GM12878 (cell line): ENCODE results near the gene DOCK2. TPM values are rescaled to one million over a fixed set of nuclear protein-coding genes. Genes with fewer than 3 reads are reported as not detected.

ENCODE experiments used
- CBX5 ChIP-seq: sonication (generic); IDR thresholded peaks from 2 replicates; pipeline ENCODE4 v1.6.1; 2016; ENCODE audit warnings: low read depth, moderate library complexity, mild to moderate bottlenecking, inconsistent platforms
- MEF2B ChIP-seq: fragments of 450-650 bp; IDR thresholded peaks from 2 replicates; pipeline ENCODE4 v1.6.1; 2018; ENCODE audit warnings: mild to moderate bottlenecking, moderate library complexity; ENCODE audit not compliant: partially characterized antibody, poor library complexity, severe bottlenecking
- NR2C2 ChIP-seq: IDR thresholded peaks from 2 replicates; pipeline ENCODE4 v1.6.1; 2011; ENCODE audit warnings: borderline replicate concordance, low read depth; ENCODE audit not compliant: control insufficient read depth, insufficient read length
- NR2F1 ChIP-seq: fragments of 450-650 bp; conservative IDR thresholded peaks from 2 replicates; pipeline ENCODE4 v1.6.1; 2017; ENCODE audit warnings: mild to moderate bottlenecking
- RUNX3 ChIP-seq: IDR thresholded peaks from 2 replicates; pipeline ENCODE4 v1.6.1; 2012; ENCODE audit warnings: low read length, inconsistent platforms
- ZBED1 ChIP-seq: IDR thresholded peaks from 2 replicates; pipeline ENCODE4 v1.6.1; 2016; ENCODE audit warnings: borderline replicate concordance
- ZSCAN29 ChIP-seq: fragments of 450-650 bp; IDR thresholded peaks from 2 replicates; pipeline ENCODE4 v1.6.1; 2017; ENCODE audit warnings: mild to moderate bottlenecking, moderate library complexity
- polyA plus RNA-seq, 11 experiments: library from polyadenylated mRNA; depleted of rRNA in 4 of 11; unstranded in 6 of 11; stranded (reverse) in 5 of 11; fragments of >200 nt; fragmentation: Nextera tagmentation in 4 of 11; fragmentation: Illumina TruSeq in 1 of 11; extraction: Ambion mirVana in 4 of 11; extraction: Trizol in 1 of 11; gene quantifications; 1 replicate in 1 of 11; 2 replicates in 10 of 11; pipeline versions ENCODE4 v1.2.1 to v1.2.3, GENCODE V29; 2011 to 2016; ENCODE audit warnings: inconsistent platforms in 2 of 11, missing spikeins in 2 of 11, low read depth in 1 of 11
- total RNA-seq, 4 experiments: library from RNA; depleted of rRNA in 3 of 4; stranded (reverse); fragments of >200 nt in 3 of 4; fragmentation: Illumina TruSeq in 1 of 4; extraction: Trizol in 1 of 4; gene quantifications; 2 replicates each; pipeline versions ENCODE4 v1.2.1 to v1.2.3, GENCODE V29; 2013 to 2021
- TF ChIP-seq, protein P1 (sequence below): IDR thresholded peaks from 2 replicates; pipeline ENCODE4 v1.6.1; 2012; ENCODE audit warnings: mild to moderate bottlenecking, low read depth, low read length
- TF ChIP-seq, protein P2 (sequence below): fragments of 450-650 bp; IDR thresholded peaks from 2 replicates; pipeline ENCODE4 v1.6.1; 2017; ENCODE audit warnings: mild to moderate bottlenecking, moderate library complexity

The DOCK2 gene
- total and polyA plus RNA-seq, 10 of the 15 experiments (the other 5 are each of a cell fraction or from before 2014, with no cell fraction given), result 34.2 to 192 (median 118) TPM

DNA sequence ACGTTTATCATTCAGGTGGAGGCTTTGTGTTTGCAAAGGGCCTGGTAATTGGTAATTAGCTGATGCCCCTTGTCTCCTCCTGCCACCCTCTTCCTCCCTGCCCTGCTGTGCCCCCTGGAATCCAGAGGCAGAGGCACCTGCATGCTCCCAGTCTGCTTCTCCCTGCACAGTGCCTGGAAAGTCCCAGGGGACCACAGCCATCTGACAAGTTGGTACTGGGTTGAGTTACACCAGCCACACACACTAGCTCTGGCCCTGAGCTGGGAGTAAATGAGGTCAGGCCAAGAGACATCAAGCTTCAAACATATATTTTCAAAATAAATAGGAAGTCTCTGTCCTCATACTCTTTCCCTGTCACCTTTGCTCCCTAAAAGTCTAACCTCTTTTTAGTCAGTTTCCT lies 286.9 kb downstream of the DOCK2 start (continued):
- peak; percentile 77 for TF ChIP-seq MEF2B
- TF ChIP-seq ZBED1, result no peak
- no peak for TF ChIP-seq NR2F1
- TF ChIP-seq, protein P1, sequence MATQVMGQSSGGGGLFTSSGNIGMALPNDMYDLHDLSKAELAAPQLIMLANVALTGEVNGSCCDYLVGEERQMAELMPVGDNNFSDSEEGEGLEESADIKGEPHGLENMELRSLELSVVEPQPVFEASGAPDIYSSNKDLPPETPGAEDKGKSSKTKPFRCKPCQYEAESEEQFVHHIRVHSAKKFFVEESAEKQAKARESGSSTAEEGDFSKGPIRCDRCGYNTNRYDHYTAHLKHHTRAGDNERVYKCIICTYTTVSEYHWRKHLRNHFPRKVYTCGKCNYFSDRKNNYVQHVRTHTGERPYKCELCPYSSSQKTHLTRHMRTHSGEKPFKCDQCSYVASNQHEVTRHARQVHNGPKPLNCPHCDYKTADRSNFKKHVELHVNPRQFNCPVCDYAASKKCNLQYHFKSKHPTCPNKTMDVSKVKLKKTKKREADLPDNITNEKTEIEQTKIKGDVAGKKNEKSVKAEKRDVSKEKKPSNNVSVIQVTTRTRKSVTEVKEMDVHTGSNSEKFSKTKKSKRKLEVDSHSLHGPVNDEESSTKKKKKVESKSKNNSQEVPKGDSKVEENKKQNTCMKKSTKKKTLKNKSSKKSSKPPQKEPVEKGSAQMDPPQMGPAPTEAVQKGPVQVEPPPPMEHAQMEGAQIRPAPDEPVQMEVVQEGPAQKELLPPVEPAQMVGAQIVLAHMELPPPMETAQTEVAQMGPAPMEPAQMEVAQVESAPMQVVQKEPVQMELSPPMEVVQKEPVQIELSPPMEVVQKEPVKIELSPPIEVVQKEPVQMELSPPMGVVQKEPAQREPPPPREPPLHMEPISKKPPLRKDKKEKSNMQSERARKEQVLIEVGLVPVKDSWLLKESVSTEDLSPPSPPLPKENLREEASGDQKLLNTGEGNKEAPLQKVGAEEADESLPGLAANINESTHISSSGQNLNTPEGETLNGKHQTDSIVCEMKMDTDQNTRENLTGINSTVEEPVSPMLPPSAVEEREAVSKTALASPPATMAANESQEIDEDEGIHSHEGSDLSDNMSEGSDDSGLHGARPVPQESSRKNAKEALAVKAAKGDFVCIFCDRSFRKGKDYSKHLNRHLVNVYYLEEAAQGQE, result no peak
- TF ChIP-seq, protein P2, sequence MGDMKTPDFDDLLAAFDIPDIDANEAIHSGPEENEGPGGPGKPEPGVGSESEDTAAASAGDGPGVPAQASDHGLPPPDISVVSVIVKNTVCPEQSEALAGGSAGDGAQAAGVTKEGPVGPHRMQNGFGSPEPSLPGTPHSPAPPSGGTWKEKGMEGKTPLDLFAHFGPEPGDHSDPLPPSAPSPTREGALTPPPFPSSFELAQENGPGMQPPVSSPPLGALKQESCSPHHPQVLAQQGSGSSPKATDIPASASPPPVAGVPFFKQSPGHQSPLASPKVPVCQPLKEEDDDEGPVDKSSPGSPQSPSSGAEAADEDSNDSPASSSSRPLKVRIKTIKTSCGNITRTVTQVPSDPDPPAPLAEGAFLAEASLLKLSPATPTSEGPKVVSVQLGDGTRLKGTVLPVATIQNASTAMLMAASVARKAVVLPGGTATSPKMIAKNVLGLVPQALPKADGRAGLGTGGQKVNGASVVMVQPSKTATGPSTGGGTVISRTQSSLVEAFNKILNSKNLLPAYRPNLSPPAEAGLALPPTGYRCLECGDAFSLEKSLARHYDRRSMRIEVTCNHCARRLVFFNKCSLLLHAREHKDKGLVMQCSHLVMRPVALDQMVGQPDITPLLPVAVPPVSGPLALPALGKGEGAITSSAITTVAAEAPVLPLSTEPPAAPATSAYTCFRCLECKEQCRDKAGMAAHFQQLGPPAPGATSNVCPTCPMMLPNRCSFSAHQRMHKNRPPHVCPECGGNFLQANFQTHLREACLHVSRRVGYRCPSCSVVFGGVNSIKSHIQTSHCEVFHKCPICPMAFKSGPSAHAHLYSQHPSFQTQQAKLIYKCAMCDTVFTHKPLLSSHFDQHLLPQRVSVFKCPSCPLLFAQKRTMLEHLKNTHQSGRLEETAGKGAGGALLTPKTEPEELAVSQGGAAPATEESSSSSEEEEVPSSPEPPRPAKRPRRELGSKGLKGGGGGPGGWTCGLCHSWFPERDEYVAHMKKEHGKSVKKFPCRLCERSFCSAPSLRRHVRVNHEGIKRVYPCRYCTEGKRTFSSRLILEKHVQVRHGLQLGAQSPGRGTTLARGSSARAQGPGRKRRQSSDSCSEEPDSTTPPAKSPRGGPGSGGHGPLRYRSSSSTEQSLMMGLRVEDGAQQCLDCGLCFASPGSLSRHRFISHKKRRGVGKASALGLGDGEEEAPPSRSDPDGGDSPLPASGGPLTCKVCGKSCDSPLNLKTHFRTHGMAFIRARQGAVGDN, result 0 out of 2 replicates have a peak, but pooled peaks have one; percentile 38
- TF ChIP-seq CBX5, result no peak
- TF ChIP-seq RUNX3, result peak; percentile 41; the same call in 1 of the 2 replicates
- TF ChIP-seq ZSCAN29, result no peak
- no peak for TF ChIP-seq NR2C2
